K562 (cell line): ENCODE data around the gene SH2D3A. TPM values are rescaled to one million over a fixed set of nuclear protein-coding genes. Genes with fewer than 3 reads are reported as not detected.

Source experiments
- ATAC-seq: fragments of 200-7000 bp; cut with Tn5 transposase; 3 replicates; pipeline ENCODE4 v1.9.1; 2020; ENCODE audit warnings: moderate library complexity
- BruUV-seq: library from RNA; stranded (reverse); fragments of 400-500 nt; replicated peaks from 2 replicates; lab custom pipeline; 2021; lab: Mats Ljungman, UMichigan
- CTCF ChIA-PET: fragments of 300-600 bp; formaldehyde crosslinking; extraction: SDS; loops from one replicate; lab custom pipeline; 2021; ENCODE audit warnings: low intra/inter-chr PET ratio; lab: Yijun Ruan, JAX
- POLR2A ChIA-PET: fragments of 300-600, 350-650 bp; sonication (Branson Sonifier 250); formaldehyde crosslinking; extraction: SDS; loops from one replicate; lab custom pipeline; 2021; ENCODE audit warnings: antibody characterized with exemption, inconsistent platforms; lab: Yijun Ruan, JAX
- DNase-seq, 4 experiments: peaks; one replicate each; pipeline versions ENCODE4 v3.0.0 to v3.0.0-alpha.2; 2011 to 2018; ENCODE audit warnings: low spot score in 3 of 4, mixed read lengths in 3 of 4; ENCODE audit errors: extremely low read depth in 1 of 4
- FAIRE-seq: peaks from 2 replicates; lab custom pipeline; 2011; peaks lifted over from hg19 to GRCh38; lab: Jason Lieb, UNC
- H2AFZ ChIP-seq: 2 replicates; pipeline ENCODE4 v1.6.0; 2011; ENCODE audit warnings: low read depth, low read length, control low read depth, inconsistent platforms
- H3K27ac ChIP-seq: fragments of 200-600 bp; 3 replicates; pipeline ENCODE4 v1.8.0; 2011; ENCODE audit warnings: low read depth, mild to moderate bottlenecking, control low read depth, inconsistent platforms, low read length, moderate library complexity, mixed read lengths; ENCODE audit errors: extremely low read depth
- H3K27me3 ChIP-seq, 2 experiments: fragments of 300-600 bp in 1 of 2; 2 replicates in 1 of 2; 3 replicates in 1 of 2; pipeline versions ENCODE4 v1.6.0 to v1.8.0; 2011; ENCODE audit warnings: inconsistent platforms in 2 of 2, low read length in 2 of 2, mild to moderate bottlenecking in 1 of 2, mixed read lengths in 1 of 2, moderate library complexity in 1 of 2; ENCODE audit not compliant: control insufficient read depth in 2 of 2, insufficient read depth in 2 of 2
- H3K36me3 ChIP-seq: fragments of 300-600 bp; 3 replicates; pipeline ENCODE4 v1.8.0; 2011; ENCODE audit warnings: mild to moderate bottlenecking, low read length, inconsistent platforms; ENCODE audit not compliant: control insufficient read depth, insufficient read depth
- H3K4me1 ChIP-seq, 2 experiments: fragments of 200-600 bp in 1 of 2; replicated peaks in 1 of 2; 2 replicates in 1 of 2; 3 replicates in 1 of 2; pipeline versions ENCODE4 v1.5.1 to v1.8.0; 2011; ENCODE audit warnings: inconsistent platforms in 2 of 2, low read length in 2 of 2, mild to moderate bottlenecking in 1 of 2, mixed read lengths in 1 of 2, moderate library complexity in 1 of 2; ENCODE audit not compliant: control insufficient read depth in 2 of 2, insufficient read depth in 2 of 2
- H3K4me2 ChIP-seq: 2 replicates; pipeline ENCODE4 v1.6.1; 2011; ENCODE audit warnings: low read length, control low read depth, inconsistent platforms, mixed read lengths; ENCODE audit not compliant: insufficient read depth
- H3K4me3 ChIP-seq: fragments of 200-600 bp; sonication (generic), shearing (Covaris generic); 2 replicates; pipeline ENCODE4 v1.5.1; 2016; ENCODE audit warnings: control low read depth, inconsistent platforms
- H3K79me2 ChIP-seq: fragments of 200-600 bp; 3 replicates; pipeline ENCODE4 v1.8.0; 2011; ENCODE audit warnings: low read length, inconsistent platforms; ENCODE audit not compliant: control insufficient read depth, insufficient read depth
- H3K9ac ChIP-seq, 2 experiments: 2 replicates each; pipeline versions ENCODE4 v1.6.0 to v1.6.1; 2011; ENCODE audit warnings: low read depth in 2 of 2, low read length in 2 of 2, control low read depth in 1 of 2, inconsistent platforms in 1 of 2, mild to moderate bottlenecking in 1 of 2, mixed read lengths in 1 of 2; ENCODE audit not compliant: insufficient read depth in 1 of 2
- H3K9me1 ChIP-seq: one replicate; pipeline ENCODE4 v1.6.0; 2011; ENCODE audit warnings: inconsistent platforms, mild to moderate bottlenecking, low read length, moderate library complexity; ENCODE audit not compliant: control insufficient read depth, insufficient read depth
- H3K9me3 ChIP-seq: replicated peaks from 2 replicates; pipeline ENCODE4 v1.5.1; 2011; ENCODE audit warnings: low read depth, low read length, inconsistent platforms; ENCODE audit not compliant: control insufficient read depth, insufficient read depth
- H4K20me1 ChIP-seq: replicated peaks from 2 replicates; pipeline ENCODE4 v1.6.1; 2011; ENCODE audit warnings: low read length, inconsistent platforms, mixed read lengths; ENCODE audit not compliant: control insufficient read depth, insufficient read depth
- CUX1 ChIP-seq: fragments of 200-800 bp; sonication (Bioruptor generic); IDR thresholded peaks from 2 replicates; pipeline ENCODE4 v1.6.1; 2016; ENCODE audit warnings: missing genetic modification characterization, missing compliant biosample characterization
- DACH1 ChIP-seq: fragments of 450-650 bp; IDR thresholded peaks from 2 replicates; pipeline ENCODE4 v1.6.1; 2018; ENCODE audit not compliant: partially characterized antibody
- HBP1 ChIP-seq: fragments of 450-650 bp; formaldehyde crosslinking; IDR thresholded peaks from 2 replicates; pipeline ENCODE4 v1.4.0; 2022; ENCODE audit warnings: missing genetic modification characterization
- WGBS: fragments of 100-300 bp; shearing (Covaris generic); methylation state at CpG from one replicate; pipeline ENCODE4 v1.1.6; 2016; ENCODE audit warnings: low coverage, mixed read lengths; ENCODE audit not compliant: insufficient coverage; ENCODE audit errors: missing lambda C conversion rate; 5-methylcytosine and 5-hydroxymethylcytosine counted together
- in situ Hi-C: fragments of 300-500 bp; cut with MboI; formaldehyde crosslinking; loops from 4 replicates; pipeline ENCODE4 v1.15.0; 2018; ENCODE audit warnings: inconsistent platforms, mixed read lengths
- intact Hi-C: fragments of 100-400 bp; cut with micrococcal nuclease; formaldehyde crosslinking; loops from 2 replicates; pipeline ENCODE4 v1.14.2; 2022
- polyA plus RNA-seq, 8 experiments: library from polyadenylated mRNA; depleted of rRNA in 4 of 8; stranded (reverse) in 5 of 8; unstranded in 3 of 8; fragments of >200 nt; fragmentation: Nextera tagmentation in 2 of 8; fragmentation: Illumina TruSeq in 1 of 8; extraction: Ambion mirVana in 2 of 8; extraction: Trizol in 1 of 8; gene quantifications; 2 replicates each; pipeline versions ENCODE4 v1.2.1 to v1.2.3, GENCODE V29; 2011 to 2014; ENCODE audit warnings: inconsistent platforms in 1 of 8, missing spikeins in 1 of 8
- total RNA-seq, 7 experiments: library from RNA; depleted of rRNA in 6 of 7; stranded (reverse); fragments of >200 nt in 6 of 7; fragmentation: Illumina TruSeq in 2 of 7; extraction: Trizol in 2 of 7; gene quantifications; 2 replicates each; pipeline versions ENCODE4 v1.2.1 to v1.2.3, GENCODE V29; 2011 to 2021; ENCODE audit warnings: low replicate concordance in 1 of 7

Gene SH2D3A
- total and polyA plus RNA-seq, 9 of the 15 experiments (the other 6 are each of a cell fraction or from before 2014, with no cell fraction given), result 0.75 to 26.3 (median 8.9) TPM

GRCh38 chr19:6793973-6794372, 26.7 kb upstream of the SH2D3A start:
- ATAC-seq (no peak), DNase-seq (no peak), FAIRE-seq (no peak)
- no peaks in the 10 kb centered on the region for H3K36me3 ChIP-seq
- no peak overlapping the region for H3K4me3 ChIP-seq
- no peaks in the 10 kb centered on the region for H3K4me1 ChIP-seq
- H3K27ac ChIP-seq, result no peak overlapping the region
- no peak overlapping the region for H3K4me2 ChIP-seq
- 28% methylated on average over 5 of the region's 5 CpGs for WGBS
- H3K79me2 ChIP-seq, result no peaks in the 10 kb centered on the region
- no peaks in the 10 kb centered on the region for H3K9me1 ChIP-seq
- CTCF ChIA-PET, result no interaction called here
- TF ChIP-seq DACH1 (peak; percentile 38), HBP1 (no peak), CUX1 (peak; percentile 97)
- POLR2A ChIA-PET, result no interaction called here
- no peak overlapping the region for H3K9ac ChIP-seq
- intact Hi-C loops (no loop called here), in situ Hi-C loops (no loop called here)
- H3K27me3 ChIP-seq, result no peaks in the 10 kb centered on the region
- peaks cover 3% of the 10 kb centered on the region for H3K9me3 ChIP-seq
- H4K20me1 ChIP-seq, result no peaks in the 10 kb centered on the region
- BruUV-seq, result no TSS peak
- no peak overlapping the region for H2AFZ ChIP-seq
